ENCODE data around the gene KIF18B.

Gene KIF18B

DNA sequence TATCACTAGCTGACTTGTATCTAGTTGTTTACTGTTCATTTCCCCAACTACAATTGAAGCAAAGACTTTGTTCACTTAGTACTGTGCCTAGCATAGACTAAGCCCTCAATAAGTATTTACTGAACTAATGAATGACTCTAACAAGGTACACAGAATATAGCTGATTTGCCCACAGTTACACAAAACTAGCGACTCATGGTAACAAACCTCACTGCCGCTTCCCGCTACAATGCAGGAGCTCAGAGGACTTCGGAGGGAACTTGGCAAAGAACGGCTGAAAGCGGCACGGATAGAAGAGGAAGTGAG lies 48.9 kb downstream of the KIF18B start:
- H3K4me1 Mint-ChIP-seq, result peaks cover 40% of the 10 kb centered on the region
- ATAC-seq, result no peak

DNA sequence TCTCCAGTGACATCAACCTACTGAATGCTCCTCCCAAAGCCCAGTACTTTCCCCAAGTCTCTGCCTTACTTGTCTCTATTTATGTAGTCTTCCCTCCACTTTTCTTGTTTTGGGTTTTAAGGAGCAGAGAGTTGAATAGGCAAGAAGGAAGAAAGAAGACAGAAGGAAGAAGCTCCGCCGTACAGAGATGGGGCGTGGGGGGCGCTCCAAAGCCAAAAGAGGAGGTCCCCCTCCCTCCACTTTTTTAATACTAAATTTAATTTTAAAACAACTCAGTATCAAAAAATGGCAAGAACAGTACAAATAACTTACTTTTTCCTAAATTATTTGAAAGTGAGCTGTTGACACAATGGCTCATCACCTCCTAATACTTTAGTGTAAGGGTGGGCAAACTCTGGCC lies 52.9 kb downstream of the KIF18B start:
- Mint-ChIP-seq H3K4me3 (no peak overlapping the region), H3K9me3 (no peaks in the 10 kb centered on the region), H3K4me1 (peaks cover 23% of the 10 kb centered on the region), H3K27me3 (no peaks in the 10 kb centered on the region), H3K27ac (no peak overlapping the region)
- ATAC-seq (no peak), DNase-seq (no peak)

More for the DNA sequence above, 48.9 kb downstream of the KIF18B start:
- H3K27me3 Mint-ChIP-seq, result no peaks in the 10 kb centered on the region
- H3K4me3 Mint-ChIP-seq, result peak overlapping the region; percentile 82 to 87
- DNase-seq, result no peak
- peak overlapping the region; percentile 100 for H3K27ac Mint-ChIP-seq
- H3K9me3 Mint-ChIP-seq, result no peaks in the 10 kb centered on the region

DNA sequence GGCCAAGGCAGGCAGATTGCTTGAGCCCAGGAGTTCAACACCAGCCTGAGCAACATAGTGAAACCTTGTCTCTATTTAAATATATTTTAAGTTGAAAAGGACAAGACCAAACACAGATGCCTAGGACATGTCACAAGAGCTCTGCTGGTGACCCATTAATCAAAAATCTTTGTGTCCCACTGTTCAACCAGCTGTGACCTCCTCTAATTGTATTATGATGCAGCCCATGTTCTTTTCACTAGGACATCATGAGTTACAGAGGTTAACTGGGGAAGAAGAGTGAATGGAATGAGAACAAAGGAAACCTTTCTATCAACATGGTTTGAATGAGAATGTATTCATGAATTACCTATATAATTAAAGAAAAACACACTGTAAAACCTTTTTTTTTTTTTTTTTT lies 55.3 kb downstream of the KIF18B start:
- no peaks in the 10 kb centered on the region for H3K9me3 Mint-ChIP-seq
- no peak overlapping the region for H3K4me3 Mint-ChIP-seq
- ATAC-seq (no peak), DNase-seq (no peak)
- H3K27ac Mint-ChIP-seq, result no peak overlapping the region
- no peaks in the 10 kb centered on the region for H3K27me3 Mint-ChIP-seq
- peaks cover 12% of the 10 kb centered on the region for H3K4me1 Mint-ChIP-seq

DNA sequence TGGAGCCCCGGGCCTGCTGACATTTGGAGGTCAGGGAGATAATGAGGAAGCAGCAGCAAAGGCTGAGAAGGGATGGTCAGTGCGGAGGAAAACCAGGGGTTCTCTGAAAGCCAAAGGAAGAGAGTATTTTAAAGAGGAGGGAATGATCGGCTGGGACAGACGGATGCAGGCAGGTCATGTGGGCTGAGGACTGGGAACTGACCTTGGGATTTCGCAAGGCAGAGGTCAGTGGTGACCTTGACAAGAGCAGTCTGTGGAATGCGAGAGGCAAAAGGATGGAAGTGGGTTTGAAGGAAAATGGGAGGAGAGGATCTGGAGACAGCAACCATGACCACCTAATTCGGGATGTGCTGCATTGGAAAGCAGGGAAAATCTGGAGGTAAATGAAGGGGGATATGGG lies 58.6 kb downstream of the KIF18B start:
- Mint-ChIP-seq H3K27ac (no peak overlapping the region), H3K4me1 (no peaks in the 10 kb centered on the region), H3K4me3 (no peak overlapping the region), H3K27me3 (no peaks in the 10 kb centered on the region), H3K9me3 (no peaks in the 10 kb centered on the region)
- ATAC-seq (no peak), DNase-seq (no peak)

DNA sequence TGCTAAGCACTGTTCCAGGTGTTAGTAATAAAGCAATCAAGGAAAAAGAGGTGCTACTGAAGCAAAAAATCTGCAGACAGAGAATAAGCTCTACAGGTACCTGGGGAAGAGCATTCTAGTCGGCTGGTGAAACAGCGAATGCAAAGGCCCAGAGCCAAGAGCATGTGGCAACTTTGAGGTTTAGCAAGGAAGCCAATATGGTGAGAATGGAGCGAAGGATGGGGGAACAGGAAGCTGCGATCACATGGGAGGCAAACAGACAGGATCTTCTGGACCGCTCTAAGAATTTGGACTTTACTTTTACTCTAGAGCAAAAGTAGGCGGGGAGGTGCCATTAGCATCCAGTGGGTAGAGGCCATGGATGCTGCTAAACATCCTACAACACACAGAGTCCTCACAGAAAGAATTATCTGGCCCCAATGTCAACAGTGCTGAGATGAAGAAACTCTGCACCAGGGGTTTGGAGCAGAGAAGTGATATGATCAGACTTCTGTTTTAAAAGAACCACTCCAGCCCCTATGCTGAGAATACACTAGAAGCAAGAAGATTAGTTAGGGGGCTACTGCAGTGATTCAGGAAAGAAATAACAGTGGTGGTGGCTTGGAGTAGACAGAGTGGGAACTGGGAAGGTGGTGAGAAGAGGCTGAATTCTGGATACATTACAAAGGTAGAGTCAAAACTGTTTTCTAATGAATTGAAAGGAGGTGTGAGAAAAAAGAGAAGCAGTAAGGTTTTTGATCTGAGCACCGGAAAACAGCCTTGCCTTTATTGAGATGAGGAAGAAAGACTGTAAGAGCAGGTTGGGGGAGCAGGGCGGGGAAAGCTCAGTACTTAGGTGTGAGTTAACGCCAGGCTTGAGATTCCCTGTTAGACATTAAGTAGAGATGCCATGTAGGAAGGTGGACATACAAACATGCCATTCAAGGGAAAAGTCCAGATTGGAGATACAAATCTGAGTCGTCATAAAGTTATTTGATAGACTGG lies 59.3 kb downstream of the KIF18B start:
- DNase-seq (no peak), ATAC-seq (peak; percentile 57)
- H3K9me3 Mint-ChIP-seq, result no peaks in the 10 kb centered on the region
- H3K27me3 Mint-ChIP-seq, result no peaks in the 10 kb centered on the region
- no peak overlapping the region for H3K27ac Mint-ChIP-seq
- H3K4me3 Mint-ChIP-seq, result no peak overlapping the region
- H3K4me1 Mint-ChIP-seq, result no peaks in the 10 kb centered on the region

DNA sequence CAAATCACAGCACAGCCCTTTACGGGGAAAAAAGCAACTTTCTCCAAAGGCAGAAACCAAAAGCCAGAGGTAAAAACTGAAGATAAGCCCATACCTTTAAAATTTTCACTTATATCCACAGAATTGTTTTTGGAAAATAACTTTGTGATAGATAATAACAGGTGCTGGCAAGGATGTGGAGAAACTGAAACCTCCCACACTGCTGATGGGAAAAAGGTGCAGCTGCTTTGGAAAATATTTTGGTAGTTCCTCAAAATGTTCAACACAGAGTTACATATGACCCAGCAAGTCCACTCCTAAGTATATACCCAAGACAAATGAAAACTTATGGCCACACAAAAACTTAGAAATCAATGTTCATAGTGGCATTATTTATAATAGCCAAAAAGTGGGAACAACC lies 60.6 kb downstream of the KIF18B start:
- no peak for DNase-seq
- ATAC-seq, result no peak
- Mint-ChIP-seq H3K27ac (no peak overlapping the region), H3K4me3 (no peak overlapping the region), H3K9me3 (no peaks in the 10 kb centered on the region), H3K27me3 (no peaks in the 10 kb centered on the region), H3K4me1 (no peaks in the 10 kb centered on the region)

DNA sequence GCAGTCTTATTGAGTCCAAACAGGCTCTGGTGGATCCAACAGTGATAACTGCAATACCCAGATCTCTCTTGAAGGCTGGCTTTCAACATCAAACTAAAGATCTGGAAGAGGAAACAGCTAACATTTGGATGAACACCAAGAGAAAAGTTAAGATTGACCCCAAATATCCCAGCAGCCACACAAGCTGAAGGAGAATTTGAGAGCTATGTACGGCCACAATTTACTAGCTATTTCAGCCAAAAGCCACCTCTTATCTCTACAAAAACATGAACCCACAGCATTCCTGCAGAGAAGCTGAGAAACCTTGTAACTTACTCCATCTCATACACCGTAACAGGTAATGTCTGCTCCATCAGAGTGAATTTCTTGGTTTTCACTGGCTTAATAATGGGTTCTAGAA lies 62.6 kb downstream of the KIF18B start:
- DNase-seq (no peak), ATAC-seq (no peak)
- Mint-ChIP-seq H3K27ac (no peak overlapping the region), H3K4me3 (no peak overlapping the region), H3K4me1 (no peaks in the 10 kb centered on the region), H3K27me3 (no peaks in the 10 kb centered on the region), H3K9me3 (no peaks in the 10 kb centered on the region)

DNA sequence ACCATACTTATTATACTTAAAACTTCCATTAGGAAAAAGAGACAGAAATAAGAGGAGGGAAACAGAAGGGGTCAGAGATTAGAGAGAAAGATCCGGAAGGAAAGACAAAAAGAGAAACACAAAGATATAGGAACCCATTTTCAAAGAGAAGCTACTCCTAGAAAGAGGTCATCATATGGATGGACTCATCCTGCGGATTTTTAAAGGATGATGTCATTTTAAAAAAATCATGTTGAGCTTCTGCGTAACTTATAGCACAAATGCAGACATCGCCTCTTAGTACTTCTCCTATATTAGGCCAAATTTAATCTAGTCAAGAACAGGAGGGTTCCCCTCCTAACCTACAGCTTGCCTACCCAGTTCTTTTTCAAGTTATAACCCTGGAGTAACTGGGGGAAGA lies 66.4 kb downstream of the KIF18B start:
- H3K9me3 Mint-ChIP-seq, result no peaks in the 10 kb centered on the region
- H3K4me3 Mint-ChIP-seq, result no peak overlapping the region
- no peaks in the 10 kb centered on the region for H3K4me1 Mint-ChIP-seq
- DNase-seq, result no peak
- ATAC-seq, result no peak
- H3K27me3 Mint-ChIP-seq, result no peaks in the 10 kb centered on the region
- H3K27ac Mint-ChIP-seq, result no peak overlapping the region

DNA sequence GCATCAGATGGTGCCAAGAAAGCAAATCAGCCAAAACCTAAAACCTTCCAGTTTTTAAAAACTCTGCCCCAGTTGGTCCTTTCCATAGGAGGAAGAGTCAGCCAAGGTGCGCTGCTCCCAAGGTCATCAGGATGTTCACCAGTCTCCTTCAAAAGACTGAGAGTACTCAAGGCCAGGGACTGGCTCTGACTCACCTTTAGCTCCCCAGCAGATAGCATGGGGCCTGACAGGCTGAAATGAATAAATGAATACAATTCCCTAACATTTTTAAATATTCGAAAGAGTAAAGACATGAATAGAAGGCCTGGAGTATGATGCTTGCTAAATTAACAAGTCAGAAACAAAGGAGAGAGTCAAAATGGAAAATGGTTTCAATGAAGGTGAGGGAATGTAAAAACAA lies 67.5 kb downstream of the KIF18B start:
- Mint-ChIP-seq H3K9me3 (no peaks in the 10 kb centered on the region), H3K4me3 (no peak overlapping the region), H3K4me1 (no peaks in the 10 kb centered on the region), H3K27me3 (no peaks in the 10 kb centered on the region), H3K27ac (peak overlapping the region in 1 of 2 donors; percentile 30)
- DNase-seq, result no peak
- no peak for ATAC-seq

DNA sequence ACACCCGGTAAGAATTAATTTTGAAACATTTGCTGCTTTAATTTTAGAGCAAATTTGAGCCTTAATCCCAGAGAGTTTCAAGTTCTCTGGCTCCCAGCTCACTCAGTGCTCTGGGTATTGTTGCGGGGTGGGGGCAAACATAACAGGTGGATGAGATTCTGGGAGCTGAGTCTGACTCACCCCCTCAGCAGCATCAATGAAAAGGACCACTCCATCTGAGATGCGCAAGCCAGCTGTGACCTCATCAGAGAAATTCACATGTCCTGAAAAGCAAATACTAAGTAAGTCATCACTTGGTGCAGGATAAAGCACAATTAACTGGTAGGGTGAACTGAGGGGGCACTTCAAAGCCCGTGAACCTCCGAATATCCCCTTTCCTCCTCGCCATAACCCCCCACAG lies 68.2 kb downstream of the KIF18B start:
- Mint-ChIP-seq H3K9me3 (no peaks in the 10 kb centered on the region), H3K4me1 (no peaks in the 10 kb centered on the region), H3K27ac (no peak overlapping the region), H3K4me3 (no peak overlapping the region), H3K27me3 (no peaks in the 10 kb centered on the region)
- no peak for DNase-seq
- no peak for ATAC-seq

DNA sequence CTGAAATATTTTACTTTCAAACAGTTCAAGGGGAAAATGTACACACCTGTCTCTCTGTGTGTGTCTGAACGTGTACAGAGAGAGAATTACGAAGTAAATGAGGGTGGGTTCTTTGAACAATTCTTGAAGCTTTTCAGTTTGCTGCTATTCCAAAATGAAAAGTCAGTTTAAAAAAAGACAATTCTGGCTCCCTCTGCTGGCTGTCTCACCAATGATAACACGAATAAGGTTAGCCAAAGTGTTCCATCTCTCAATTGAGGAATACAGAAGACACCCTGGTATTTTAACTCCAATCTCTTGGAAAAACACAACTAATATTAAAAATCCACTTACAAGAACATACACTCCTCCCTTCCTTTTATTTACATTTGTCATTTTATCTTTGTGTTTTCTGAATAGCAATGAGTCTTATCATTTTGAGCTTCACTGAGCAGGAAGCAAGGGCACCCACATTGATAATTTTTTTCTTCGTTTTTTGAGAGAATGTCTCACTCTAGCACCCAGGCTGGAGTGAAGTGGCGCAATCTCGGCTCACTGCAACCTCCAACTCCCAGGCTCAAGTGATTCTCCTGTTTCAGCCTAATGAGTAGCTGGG lies 68.8 kb downstream of the KIF18B start:
- no peak overlapping the region for H3K27ac Mint-ChIP-seq
- no peaks in the 10 kb centered on the region for H3K9me3 Mint-ChIP-seq
- no peak for ATAC-seq

DNA sequence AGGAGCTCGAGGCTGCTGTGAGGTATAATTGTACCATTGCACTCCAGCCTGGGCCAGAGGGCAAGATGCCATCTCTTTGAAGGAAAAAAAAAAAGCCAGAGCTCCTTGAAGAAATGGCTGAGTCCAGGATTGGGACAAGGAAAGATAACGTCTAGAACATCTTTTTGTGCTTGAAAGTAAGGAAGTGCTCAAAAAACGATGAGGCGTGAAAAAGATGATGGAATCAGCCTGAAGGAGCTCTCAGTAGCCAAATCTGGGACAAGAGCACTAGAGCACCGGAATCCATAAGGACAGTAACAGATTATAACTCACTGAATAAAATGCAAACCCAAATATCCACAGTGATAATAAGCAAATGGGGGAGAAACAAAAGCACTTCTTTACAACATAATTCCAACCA lies 70.5 kb downstream of the KIF18B start:
- Mint-ChIP-seq H3K4me1 (no peaks in the 10 kb centered on the region), H3K27ac (no peak overlapping the region), H3K9me3 (no peaks in the 10 kb centered on the region), H3K27me3 (no peaks in the 10 kb centered on the region), H3K4me3 (no peak overlapping the region)
- no peak for ATAC-seq
- no peak for DNase-seq

More for the DNA sequence above, 68.8 kb downstream of the KIF18B start:
- H3K27me3 Mint-ChIP-seq, result no peaks in the 10 kb centered on the region
- no peak for DNase-seq
- no peaks in the 10 kb centered on the region for H3K4me1 Mint-ChIP-seq
- no peak overlapping the region for H3K4me3 Mint-ChIP-seq

DNA sequence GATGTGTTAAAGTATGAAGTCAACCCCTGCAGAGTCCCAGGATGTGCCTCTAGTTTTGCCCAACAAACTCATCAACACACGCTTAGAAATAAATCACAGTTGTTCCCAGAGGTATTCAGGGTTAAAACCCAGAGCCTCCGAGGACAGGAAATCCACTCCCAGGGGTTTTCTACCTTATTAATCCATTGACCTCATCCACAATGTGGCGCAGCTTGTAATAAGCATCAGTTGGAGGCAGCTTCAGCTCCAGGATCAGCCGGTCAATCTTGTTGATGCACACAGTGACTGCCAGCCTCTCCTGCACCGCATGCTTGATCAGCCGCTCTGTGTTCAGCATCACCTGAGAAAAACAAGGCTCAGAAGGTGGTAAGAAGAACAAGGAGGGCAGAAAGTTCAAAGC lies 71.8 kb downstream of the KIF18B start:
- Mint-ChIP-seq H3K4me1 (no peaks in the 10 kb centered on the region), H3K27me3 (no peaks in the 10 kb centered on the region), H3K4me3 (no peak overlapping the region), H3K9me3 (no peaks in the 10 kb centered on the region), H3K27ac (no peak overlapping the region)
- ATAC-seq (no peak), DNase-seq (no peak)

Measured in stimulated activated naive CD8-positive, alpha-beta T cell treated with anti-CD3 and anti-CD28 coated beads, Interleukin-15, amount 100 ng/mL, for 72 hours (primary cell).